ENCODE measurements around the gene NSRP1.
"Not testable (repeated sequence)": the region's sequence is repeated elsewhere in the genome, so short reads cannot be mapped to it uniquely, and the experiment has no call there.

The NSRP1 gene

DNA sequence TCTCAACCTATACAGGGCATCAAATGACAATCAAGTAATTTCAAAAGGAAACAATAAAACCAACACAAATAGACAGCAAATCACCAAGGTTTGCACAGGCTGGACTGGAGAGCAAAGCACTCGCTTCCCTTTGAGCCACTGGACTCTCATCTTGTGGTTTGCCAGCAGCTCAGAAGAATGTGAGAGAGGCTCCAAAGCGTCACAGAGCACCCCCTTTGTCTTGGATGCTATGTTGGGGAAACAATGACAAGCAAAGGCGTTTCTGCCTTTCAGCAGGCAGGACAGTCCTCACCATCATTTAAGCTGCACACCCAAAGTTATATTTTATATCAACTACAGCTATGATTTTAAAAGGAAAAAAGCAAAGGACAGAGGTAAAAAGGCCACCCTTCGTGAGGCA is 105.6 kb downstream of the NSRP1 start:
- no peak for DNase-seq (ENCODE audit: low read depth)

DNA sequence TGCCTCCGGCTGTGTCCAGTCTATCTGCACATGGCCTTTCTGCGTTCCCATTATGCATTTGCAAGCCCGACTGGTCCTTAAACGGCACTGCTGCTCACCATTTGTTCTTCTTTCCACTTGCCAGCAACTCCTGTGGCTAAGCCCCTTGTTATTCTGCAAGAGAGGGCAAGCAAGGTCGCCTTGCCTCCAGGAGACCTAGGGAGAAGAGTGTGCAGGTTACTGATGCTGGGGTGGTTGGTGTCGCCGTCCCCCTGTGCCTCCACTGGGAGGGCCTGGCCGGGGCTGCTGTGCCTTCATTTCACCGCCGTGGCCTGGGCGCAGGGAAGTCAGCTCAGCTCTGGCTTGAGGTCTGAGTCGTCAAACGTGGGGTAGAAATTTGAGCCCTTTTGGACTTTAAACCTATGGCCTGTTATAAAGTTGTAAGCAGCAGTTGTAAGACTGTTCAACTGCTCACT is 106.1 kb downstream of the NSRP1 start:
- no peak for DNase-seq (ENCODE audit: low read depth)

DNA sequence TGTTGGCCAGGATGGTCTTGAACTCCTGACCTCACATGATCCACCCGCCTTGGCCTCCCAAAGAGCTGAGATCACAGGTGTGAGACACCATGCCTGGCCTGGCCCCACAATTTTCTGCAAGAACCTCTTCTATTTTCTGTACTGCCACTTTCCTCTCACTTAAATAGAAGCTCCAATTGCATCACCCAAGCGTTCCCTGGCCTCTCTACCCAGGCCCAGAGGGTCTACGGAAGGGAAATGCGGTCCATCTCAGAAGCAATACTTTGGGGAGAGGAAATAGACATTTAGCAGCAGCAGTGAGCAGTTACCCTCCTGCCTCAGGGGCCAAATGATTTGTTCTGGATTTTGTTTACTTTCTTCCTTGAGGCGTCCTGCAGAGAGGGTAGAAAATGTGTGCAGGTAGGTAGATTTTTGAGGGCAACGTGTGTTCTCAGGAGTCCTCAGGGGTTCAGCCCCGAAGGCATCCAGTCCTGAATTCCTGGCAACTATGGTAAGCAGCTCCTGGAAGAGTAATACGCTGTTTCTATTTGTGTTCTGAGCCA is 107.9 kb downstream of the NSRP1 start:
- DNase-seq (ENCODE audit: low read depth) = no peak

DNA sequence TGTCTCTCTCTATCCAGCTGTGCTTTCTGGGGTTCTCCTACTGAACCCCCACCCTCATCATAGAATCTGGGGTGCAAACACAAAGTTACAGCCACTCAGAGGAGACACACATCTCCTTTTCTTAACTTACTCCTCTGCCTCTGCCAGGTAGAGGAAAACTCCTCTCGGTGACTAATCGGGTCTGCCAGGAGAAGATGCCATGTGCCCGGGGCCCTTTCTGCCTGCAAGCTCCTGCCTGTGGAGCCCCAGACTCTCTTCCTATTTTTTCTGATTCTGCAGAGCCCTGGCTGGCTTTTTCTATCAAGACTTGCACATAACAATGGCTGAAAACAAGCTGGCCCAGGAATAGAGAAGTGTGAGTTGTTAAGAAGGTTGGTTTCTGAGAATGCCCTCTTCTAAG is 108.5 kb downstream of the NSRP1 start:
- no peak for DNase-seq (ENCODE audit: low read depth)

DNA sequence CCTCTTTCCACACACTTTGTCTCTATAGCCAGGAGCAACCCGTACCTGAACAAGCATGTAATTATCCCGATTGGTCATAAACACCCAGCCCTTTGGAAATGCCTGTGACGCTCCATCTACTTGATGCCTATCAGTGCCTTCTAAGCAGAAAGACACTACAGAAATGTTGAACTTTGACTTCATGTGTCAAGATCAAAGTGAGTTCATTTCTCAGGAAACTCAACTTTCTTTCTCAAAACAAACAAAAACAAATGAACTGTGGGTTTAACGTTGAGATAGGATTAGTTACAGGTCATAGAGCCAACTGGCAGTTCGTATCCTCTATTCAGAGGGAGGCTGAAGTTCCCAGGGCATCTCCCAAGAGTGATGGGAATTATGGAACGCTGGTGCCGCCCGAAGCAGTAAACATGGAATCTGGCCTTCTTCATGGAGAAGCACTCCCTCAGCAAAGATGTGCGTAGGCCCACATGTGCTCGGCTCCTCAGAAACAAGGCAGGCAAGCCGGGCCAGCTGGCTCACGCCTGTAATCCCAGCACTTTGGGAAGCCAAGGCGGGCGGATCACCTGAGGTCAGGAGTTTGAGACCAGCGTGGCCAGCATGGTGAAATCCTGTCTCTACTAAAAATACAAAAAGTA is 109.4 kb downstream of the NSRP1 start:
- no peak for DNase-seq (ENCODE audit: low read depth)

DNA sequence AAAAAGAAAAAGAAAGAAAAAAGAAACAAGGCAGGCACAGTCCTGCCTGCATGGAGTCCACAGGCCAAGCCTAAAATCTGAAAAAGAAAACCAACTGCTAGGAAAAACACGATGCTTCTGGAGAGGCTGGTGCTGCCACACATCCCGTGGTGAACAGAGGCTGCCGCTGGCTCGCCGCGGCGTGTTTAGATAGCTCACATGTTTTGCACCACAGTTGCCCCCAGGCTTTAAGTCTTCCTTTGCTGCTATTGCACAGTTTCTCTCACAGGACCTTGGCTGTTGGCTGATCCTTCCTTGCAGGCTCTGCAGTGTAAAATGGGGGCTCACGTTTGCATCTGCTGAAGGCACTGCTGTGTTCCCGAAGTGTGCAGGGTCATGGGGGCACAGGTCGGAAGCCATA is 110.3 kb downstream of the NSRP1 start:
- no peak for DNase-seq (ENCODE audit: low read depth)

DNA sequence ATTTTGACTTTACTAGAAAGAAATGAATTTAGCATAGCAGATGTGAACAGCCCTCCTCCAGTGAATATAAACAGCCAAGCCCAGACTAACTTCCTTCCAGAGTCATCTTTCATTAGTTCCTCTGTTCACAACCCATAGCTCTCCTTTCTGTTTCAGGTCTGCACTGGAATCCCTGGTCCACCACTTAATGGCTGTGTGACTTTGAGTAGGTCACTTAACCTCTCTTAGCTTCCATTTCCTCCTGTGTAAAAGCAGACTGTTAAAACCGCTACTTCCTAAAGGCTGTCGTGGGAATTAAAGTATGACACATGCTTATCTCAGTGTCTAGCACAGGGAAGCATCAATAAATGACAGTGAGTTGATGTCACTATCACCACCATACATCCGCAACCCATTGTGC is 111.4 kb downstream of the NSRP1 start:
- no peak for DNase-seq (ENCODE audit: low read depth)

DNA sequence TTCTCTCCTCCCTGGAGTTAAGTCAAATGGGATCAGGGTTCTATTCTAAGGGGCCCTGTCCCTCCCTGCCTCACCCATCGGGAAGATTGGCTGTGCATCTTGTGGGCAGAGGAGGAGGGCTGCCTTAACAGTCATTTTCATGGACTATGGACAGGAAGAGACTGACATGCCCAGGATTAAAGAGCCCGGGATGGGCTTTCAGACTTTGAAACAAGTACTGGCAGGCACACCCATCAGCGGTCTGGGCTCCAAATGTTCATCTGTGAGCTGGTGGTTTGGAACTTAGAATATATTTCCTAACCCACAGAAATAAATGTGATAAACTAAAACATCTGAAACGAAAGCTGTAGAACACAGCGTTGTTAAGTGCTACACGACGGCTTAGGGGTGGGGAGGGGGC is 112.4 kb downstream of the NSRP1 start:
- no peak for DNase-seq (ENCODE audit: low read depth)

DNA sequence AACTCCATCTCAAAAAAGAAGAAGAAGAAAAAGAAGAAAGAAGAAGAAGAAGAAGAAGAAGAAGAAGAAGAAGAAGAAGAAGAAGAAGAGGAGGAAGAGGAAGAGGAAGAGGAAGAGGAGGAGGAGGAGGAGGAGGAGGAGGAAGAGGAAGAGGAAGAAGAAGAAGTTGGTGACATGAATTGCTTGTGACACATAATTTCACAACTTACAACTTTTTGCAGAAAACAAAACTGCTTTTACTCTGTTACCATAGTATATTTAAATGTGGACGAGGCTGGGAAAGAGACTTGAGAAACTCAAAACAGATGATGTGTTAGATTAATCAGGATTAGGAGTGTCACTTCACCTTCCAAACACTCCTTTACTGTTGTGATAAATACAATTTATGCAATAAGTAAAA is 113.4 kb downstream of the NSRP1 start:
- not testable (repeated sequence) for DNase-seq (ENCODE audit: low read depth)

DNA sequence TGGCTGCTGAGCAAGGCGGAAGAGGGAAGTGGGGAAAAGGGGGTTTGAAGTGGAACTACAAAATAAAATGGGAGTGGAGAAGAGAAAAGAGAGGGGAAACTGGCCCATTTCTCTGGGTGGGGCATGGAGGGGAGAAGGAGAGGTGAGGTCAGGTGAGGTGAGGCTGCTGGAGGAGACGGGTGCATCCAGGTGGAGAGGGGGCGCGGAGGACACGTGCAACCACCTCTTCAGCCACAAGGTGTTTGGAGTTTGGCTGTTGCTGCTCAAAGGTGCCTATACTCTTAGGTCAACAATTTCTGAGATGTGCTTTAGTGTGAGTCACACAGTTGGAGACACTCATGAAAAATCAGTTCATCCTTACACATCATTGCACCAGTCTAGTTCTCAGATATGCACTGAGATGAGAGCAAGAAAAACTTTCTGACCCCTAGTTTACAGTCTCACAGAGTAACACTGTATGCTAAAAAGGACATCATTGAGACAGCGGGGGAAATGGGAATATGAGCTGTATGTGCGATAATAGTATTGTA is 114.0 kb downstream of the NSRP1 start:
- no peak for DNase-seq (ENCODE audit: low read depth)

DNA sequence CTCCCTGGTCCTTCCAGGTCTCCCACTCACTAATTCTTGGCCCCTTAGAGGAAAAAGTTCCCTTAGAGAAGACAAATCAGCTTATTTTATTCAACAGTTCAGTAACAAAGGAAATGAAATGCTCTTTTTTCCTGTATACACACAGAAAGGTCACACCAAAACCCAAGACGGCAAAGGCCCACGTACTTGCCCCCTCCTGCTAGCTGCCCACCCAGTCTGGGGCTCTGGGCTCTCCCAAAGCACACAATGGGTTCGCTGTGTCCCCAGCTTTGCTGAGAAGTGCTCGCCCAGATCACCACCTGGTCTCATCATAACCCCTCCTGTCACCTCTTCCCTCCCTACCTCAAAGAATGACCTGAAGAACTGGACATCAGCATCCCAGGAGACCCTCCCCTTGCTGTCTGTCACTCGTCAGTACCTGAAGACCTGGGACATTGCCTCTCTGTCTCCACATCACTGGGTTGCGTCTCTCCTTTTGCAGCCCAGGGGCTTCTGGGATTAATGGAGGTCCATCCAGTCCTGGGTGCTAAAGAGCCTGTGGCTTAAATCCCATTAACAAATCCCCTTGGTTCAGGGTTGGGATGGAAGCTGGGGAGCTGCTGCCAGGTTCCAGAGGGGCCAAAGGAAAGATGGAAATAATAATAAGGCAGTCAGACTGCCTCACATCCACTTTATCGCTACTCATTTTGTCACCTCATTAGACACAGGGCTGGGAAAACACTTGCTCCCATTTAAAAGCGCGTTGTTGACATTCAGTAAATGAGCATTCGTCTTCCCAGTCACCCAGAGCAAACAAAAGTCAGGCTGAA is 115.6 kb downstream of the NSRP1 start:
- DNase-seq (ENCODE audit: low read depth) = no peak

DNA sequence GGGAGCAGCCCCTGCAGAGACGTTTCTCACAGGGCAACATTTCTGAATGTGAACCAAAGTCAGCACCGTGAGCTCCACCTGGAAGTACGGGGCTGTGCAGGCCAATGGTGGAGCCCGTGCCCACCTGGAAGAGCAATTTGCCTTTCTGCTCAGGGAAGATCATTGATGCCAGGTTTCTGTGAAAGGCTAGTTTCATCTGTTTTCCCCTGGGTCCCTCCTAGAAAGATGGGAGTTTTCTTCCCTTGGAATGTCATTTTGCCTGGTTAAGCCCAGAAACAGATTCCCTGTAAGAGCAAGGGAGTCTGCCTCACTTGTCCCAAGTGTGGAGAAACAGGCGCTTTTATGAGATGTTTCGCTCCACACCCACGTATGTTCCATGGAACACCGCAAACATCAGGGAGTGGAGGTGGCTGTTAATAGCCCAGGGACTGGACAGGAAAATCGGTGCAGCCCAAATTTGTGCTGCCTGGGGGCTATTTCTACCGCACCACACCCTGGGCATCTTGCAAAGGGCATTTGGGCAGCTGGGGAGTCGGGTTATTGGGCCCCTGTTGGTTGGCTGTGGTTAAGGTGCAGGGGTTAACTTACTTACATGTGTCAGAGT is 116.3 kb downstream of the NSRP1 start:
- DNase-seq (ENCODE audit: low read depth) = no peak

DNA sequence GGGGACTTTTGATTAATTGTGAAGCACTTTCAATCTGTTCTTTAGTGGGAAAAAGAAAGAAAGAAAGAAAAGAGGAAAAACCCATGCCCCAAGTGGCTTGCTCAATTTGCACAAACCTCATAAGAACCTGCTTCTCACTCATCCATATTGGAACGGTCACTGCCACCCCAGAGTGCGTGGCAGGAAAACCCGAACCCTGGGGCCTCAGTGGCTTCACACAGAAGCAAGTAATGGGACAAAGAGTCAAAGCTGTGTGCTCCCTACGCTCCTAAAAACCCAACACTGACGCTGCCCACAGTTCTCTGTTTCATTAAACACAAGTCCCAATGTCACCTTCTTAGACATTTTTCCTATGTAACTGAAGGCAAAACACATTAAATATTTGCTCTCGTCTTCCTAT is 117.7 kb downstream of the NSRP1 start:
- DNase-seq (ENCODE audit: low read depth) = no peak

DNA sequence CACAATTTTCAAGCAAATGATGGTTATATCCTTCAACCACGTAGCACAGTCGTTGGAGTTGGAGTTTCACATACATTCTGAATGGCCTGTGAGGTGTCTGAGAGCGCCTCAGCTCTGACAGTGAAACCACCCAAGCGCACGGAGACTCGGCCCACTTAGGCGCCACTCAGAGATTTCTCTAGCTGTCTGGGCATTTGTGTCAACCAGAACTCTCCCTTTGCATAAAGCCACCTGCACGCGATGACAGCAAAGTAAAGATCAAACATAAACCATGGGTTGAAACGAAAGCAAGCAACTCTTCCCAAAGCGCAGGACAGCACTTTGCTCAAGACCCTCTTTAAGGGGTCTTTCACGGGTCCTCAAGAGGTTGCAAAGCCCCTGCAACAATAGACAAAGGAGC is 118.3 kb downstream of the NSRP1 start:
- no peak for DNase-seq (ENCODE audit: low read depth)

DNA sequence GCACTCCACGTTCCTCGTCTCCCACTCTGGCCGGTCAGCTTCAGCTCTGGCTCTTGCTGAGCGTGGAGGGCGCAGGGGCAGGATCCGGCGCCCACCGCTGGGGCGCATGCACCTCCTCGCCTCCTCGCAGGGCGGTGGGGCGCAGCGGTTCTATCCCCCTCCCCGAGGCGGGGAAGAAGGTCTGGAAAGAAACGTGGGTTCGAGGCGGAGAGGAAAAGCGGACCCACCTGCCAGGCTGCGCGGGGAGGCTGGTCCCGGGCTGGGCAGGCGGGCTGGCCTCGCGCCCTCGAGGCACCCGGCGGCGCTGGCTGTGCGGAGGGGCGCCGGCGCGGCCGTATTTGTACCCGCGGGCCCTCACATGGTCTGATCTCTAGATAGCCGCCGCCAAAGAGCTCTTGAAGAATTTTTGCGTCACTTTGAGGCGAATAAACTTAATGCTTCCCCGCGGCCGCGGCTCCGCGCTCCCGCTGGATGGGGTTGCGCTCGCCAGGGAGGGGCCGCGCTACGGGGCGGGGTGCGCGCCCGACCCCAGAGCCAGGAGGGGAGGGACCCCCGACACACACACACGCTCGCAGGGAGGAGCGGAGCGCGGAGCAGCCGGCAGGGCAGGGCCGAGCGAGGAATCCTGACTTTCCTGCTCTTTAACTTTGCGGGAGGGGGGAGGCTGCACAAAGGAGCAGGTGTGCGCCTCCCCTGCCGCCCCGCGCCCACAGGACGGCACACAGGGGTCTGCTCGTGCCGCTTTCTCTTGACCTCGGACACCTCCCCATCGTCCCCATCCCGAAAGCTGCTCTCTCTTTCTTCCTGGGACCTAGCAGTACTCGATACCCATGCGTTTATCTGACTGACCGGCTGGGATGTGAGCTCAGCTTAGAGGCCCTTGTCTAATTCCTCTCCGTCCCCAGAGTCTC is 119.0 kb downstream of the NSRP1 start, which contains the start of gene SLC6A4:
SLC6A4 (minus strand) TSS at position 312 of the 911 bp plus-strand sequence. CDS start 13,739 bp downstream, outside the sequence.
- DNase-seq (ENCODE audit: low read depth) = no peak

Measured in activated T-cell treated with anti-CD3 and anti-CD28 coated beads for 24 hours (primary cell).